GM19397 (cell line): ENCODE measurements around the gene GALNS.

Experiments used
- ATAC-seq: cut with Tn5 transposase; IDR thresholded peaks from one replicate; pipeline ENCODE4 v1.9.1; 2021; ENCODE audit warnings: mild to moderate bottlenecking, moderate library complexity; ENCODE audit not compliant: unreplicated experiment

Gene GALNS

DNA sequence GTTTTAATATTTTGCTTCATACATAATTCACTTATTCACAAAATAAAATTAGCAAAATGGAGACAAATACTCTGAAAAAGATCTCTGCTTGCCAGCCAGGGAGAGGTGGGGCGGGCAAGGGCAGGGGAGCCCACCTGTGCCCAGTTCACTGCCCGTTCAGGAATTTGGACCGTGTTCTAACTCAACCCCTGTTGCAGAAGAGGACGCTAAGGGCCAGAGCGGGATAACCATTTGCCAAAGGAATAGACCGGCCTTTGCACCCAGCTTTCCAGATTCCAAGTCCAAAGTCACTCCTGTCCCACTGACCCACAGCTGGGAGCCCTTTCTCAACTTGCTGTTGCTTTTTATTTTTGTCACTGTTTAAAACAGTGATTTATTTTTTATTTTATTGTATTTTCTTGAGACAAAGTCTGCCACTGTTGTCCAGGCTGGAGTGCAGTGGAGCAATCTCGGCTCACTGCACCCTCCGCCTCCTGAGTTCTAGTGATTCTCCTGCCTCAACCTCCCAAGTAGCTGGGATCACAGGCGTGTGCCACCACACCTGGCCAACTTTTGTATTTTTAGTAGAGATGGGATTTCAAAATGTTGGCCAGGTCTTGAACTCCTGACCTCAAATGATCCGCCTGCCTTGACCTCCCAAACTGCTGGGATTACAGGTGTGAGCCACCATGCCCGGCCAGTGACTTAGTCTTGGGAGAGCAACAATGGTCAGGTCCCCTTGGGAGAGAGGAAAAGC is 69.0 kb downstream of the GALNS start:
- ATAC-seq: no peak

DNA sequence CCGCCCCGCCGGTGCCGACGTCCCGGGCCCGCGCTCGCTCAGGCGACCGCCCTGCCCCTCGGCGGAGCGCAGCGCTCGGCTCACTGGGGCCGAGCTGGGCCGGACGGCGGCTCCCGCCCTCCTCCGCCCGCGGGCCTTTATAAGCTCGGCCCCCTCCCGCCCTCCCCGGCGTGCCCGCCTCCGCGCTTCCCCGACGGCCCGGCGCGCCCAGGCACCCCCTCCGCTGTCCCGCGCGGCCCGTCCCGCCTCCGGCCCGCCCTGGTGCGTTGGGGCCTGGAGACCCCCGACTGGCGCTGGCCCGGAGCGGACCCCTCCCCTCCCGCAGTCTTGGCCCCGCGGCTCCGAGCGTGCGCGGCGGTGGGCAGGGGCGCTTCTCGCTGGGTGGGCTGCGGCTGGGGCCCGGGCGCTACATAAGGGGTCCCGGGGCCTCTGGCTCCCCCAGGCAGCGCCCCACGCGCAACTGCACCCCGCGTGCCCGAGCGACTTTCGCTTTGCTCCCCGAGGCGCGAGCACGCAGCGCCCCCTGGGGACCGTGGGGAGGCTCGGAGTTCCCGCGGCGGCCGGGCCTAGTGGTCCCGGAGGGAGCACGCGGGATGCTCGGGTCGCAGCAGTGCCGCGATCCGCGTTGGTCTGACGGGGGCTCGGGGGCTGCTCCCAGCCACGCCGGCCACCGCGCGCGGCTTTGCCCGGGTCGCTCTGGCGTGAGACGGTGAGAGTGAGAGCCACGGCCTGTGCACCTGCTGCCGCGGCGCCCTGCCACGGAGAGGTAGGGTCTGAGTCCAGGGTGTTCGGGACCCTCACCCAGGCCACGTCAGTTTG is 71.4 kb downstream of the GALNS start, which contains the start of gene PIEZO1:
TSS of gene PIEZO1 (minus strand) at position 115 of the 819 bp plus-strand sequence. CDS start 256 bp downstream, outside the sequence.
- no peak for ATAC-seq

DNA sequence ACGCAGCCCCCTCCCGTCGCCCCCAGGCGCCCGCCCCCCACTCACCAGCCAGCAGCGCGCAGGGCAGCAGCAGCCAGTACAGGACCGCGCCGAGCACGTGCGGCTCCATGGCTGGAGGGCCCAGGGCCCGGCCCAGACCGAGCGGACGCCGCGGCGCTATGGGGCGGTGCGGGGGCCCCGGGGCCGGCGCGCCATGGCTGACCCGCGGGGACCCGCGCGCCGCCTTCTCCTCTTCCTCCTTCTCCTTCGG is 72.0 kb downstream of the GALNS start:
- no peak for ATAC-seq

DNA sequence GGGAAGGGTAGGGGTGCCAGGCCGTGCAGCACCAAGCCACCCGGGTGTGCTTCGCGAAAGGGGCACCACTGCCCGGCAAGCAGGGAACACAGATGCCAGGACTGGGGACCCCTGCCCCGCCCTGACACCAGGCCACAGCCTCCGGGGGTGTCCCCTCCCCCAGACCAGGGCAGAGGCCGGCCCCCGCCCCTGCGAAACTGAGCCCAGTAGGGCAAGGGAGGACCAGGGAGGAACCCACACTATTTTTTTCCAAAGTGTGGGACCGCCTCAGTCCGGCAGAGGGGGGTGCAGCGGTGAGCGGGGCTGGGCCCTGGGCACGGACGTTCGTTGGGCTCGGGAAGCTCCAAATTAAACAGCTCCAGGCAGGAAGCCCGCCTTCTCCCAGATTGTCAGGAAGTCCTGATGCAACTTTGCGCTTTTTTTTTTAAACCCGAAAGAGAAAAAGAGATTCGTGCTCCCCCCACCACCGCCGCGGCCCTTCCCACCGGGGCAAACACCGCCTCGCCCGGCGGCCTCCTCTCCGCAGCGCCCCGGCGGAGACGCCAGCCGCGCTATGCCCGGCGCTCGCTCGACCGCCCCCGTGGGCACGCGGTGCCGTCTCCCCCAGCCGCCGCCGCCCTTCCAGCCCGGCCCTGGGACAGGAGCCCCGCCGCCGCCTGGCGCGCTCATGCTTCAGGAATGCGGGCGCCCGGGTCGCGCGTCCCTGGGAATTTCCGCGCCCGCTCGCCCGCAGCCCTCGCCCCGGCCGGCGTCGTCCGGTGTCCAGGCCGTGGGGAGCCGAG is 72.5 kb downstream of the GALNS start:
- no peak for ATAC-seq

DNA sequence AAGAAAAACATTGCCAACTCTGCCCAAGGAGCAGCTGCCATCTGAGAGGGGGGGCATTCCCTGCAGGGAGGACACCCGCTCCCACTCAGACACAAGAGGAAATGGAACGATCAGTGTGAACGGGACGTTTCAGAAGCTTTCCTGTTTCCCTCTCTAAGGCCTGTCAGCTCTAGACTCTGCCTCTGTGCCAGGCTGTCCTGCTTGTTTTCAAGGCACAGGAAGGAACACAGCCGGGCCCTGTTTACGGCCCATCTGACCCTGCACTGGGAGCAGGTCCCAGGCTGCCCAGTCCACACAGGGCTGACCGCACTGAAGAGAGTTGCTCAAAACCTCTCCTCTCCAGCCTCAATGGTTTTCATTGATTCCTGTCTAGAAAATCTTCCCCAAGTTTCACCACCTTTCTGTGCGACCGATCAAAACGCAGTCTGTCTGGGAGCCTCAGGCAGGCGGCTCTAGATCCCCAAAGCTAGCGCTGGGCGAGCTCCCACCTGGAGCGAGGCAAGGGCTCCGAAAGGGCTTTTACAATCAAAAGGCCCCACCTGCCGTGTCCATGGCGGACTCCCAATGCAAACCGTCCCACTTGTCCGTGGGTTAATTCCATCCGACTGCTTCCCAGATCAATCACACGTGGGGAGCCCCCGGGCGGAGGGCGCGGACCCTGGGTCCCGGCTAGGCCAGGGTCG is 73.2 kb downstream of the GALNS start:
- ATAC-seq: no peak

DNA sequence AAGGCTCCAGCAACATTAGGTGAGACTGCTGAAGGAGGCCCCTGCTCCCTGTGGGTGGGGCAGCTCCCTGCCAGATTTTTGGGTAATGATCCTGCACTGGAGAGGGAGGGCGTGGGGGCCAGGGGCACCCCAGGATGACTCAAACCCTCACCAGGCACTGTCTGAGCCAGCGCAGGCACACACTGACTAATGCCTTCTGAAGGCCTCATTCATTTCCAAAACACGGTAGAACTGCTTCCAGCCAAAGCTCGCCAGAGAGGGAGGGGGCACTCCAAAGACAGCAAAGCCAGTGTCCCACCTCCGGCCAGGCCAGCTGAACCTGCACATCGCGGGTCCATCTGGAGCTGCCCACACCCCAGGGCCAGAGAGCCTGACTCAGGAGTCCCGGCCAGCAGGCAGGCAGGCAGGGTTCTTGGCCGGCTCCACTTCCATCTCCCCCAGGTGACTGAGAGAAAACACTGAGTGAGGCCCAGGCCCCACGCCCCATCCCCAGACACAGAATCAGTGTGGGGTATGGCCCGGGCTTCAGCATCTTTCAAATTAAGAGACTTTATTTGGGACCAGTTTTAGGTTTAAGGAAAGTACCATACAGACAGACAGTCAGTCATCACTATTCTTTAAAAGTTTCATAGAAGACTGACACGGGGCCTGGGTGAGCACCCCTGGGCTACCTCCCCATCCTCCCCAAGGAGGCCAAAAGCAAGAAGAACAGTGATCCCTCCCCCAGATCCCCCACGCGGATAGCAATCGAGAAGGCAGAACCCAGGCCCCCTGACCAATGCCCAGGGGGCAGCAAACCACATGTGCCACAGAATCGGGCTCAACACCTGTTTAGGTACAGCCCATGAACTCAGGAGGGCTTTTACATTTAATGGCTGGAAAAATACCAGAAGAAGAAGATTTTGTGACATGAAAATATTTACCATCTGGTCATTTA is 74.0 kb downstream of the GALNS start:
- ATAC-seq: no peak

DNA sequence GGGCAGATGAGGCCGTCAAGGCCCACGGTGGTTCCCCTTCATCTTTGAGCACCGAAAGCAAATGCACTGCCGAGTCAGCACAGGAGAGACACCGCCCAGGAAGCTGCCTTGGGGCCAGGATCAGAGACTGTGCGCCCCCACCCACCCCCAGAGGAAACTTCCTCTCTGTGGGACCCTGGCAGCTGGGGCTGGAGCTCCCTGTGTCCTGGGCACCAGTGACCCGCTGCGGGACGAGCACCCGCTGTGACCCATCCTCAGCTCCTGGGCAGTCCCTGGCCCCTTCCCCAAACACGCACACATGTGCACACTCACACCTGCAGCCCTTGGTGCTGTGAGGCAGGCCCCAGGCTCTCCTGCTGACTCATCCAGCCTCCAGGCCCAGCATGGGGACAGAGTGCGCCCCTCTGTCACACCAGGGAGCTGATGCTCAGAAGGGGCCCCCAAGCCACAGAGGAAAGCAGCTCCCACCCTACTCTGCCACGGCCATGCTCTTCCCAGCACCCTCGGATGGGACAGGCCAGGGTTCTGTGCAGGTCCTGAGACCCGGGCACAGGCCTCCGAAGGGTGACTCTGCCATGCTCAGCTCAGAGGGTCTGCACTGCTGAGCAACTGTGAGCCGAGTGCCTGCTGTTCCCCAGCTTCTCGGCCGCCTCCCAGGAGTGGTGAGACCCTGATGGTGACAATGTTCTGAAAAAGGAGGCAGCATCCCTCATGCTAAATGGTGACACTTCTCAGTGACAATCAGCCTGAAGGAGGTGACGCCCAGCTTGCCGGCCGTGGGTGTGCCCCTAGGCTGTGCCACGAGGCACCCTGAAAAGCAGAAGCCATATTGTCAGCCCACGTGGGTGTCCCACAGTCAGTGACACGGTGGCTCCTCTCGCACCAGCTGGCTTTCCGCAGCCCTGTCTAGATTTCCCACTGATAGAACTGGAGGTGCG is 75.3 kb downstream of the GALNS start:
- peak; percentile 32 for ATAC-seq

DNA sequence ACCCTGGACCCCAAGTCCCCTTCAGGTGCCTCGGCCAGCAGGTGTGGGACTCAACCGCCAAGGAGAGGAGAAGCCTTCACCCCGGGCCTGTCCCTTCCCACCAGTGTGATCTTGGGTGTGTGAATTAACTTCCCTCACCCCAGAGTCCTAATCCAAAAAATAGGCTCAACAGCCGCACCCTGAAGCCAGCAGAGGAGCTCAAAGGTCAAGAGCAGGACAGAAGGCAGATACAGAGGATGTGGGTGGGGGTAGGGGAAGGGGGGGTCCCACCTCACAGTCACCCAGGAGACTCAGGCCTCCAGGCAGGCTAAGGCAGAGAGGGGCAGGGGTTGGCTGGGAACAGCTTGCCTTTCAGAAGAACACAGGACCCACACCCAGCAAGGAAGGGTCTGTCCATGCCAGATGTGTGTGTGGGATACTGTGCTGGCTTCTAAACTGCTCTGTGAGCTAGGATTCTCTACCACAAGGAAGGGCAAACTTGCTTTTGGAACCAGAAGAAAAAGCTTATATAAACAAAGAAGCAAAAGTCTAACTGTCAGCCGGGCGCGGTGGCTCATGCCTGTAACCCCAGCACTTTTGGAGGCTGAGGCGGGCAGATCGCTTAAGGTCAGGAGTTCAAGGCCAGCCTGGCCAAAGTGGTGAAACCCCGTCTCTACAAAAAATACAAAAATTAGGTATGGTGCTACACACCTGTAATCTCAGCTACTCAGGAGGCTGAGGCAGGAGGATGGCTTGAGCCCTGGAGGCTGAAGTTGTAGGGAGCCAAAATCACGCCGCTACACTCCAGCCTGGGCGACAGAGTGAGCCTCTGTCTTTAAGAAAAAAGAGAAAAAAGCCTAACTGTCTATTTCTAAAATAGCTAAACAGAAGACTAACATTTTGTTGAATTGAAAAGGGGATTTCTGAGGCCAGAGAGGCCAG is 76.3 kb downstream of the GALNS start:
- ATAC-seq: no peak

DNA sequence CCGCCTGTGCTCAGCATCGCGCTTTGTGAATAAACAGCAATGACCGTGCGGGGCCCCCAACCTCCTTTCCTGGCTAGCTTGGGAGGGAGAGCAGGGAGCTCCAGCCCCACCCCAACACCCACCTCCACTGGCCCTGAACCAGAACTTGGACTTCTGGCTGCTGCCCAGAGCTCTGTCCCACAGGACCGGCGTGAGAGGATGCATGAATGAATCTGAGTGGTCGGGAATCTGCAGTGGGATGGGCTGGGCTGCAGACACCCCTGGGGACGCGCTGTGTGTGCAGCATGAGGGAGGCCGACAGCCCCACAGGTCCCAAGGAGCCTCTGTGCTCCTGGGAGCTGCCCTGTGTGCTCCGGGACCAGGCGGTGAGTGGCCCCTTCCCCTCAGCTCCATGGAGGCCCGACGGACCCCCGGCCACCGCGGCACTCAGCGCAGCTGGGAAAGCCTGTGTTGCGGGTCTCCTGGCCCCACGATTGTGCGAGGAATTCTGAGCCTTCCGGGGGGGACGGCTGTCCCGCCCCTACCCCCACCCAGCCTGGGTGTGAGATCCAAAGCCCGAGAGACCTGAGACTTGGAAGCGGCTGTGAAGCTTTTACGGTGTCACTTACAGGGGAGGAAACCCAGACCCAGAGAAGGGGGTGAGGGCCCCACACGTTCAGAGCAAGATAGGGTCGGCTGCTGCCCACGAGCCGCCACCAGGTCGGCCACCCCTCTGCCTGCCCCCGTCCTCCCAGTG is 77.2 kb downstream of the GALNS start:
- ATAC-seq: no peak

DNA sequence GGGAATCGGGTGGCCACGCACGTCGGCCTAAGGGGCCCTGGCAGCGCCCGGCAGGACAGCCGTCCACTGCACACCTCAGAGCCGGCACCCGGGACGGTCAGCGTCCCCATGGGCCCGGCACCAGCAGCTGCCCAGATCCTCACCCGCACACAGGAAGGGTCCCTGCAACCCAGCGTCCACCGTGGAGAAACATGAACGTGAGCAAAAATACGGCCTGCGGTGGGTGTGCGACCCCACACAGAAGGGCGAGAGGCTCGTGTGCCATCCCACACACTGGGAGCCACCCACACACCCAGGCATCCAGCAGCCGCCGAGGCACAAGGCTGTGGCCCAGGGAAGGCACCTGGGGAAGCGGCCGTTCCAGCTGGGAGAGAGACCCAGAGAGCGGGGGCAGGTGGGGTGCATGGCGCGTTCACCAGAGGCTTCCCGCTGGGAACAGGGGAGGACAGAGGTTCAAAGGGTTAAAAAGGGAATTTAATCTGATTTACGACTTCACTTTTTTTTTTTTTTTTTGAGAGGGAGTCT is 78.1 kb downstream of the GALNS start:
- ATAC-seq: no peak

DNA sequence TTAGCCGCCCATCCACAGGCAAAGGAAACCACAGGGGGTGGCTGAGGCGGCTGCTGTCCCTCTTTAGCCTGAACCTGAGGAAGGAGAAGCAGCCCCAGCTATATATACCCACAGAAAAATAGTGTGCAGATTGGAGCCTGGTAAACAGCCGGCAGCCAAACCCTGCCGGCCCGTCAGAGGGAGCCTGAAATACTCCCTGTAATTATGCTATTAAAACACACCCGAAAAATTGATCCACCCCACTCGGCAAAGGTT is 78.5 kb downstream of the GALNS start:
- ATAC-seq: no peak

DNA sequence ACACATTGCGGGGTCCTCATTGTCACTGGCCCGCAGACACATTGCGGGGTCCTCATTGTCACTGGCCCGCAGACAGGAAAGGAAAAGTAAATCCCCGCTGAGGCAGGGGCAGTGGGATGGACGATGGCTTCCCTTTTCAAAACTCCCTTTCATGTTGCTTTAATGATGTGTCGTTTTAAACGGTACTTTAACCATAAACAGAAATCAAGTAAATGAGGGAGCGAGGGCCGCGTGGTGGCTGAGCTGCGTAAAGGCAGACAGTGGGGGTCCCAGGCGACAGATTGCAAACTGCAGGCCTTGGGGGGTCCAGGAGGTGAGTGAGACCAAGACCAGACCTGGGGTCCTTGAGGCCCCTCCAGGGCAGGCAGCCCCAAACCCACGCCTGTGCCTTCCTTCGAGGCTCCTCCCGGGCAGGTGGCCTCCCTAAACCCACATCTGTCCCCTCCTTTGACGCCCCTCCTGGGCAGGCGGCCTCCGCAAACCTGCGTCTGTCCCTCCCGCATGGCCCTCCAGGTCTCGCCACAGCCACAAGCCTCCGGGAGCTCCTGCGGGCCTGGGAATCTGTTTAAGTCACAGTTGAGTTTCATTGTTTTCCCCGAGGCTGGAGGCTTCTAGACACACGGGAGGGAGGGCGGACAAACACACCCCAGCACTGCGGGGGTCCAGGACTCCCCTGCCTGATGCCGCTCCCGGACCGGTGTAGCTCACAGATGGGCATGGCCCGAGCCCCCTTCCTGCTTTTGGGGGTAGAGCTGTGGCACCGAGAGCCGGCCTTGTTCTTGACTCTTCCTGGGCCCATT is 79.1 kb downstream of the GALNS start:
- ATAC-seq: no peak

DNA sequence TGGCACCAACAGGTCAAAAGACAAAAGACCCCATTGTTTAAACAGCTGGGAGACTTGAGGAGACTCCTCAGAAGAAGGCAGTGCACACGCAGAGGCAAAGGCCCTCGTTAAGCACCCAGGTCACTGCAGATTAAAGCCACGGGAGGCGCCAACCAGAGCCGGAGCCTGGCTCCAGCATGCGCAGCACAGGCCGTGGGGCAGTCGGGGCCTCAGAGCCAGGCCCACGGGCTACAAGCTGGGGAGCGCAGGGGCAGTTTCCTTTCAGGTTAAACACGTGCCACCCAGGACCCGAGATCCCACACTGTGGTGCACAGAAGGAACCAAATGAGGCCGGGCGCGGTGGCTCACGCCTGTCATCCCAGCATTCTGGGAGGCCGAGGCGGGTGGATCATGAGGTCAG is 80.9 kb downstream of the GALNS start:
- no peak for ATAC-seq

DNA sequence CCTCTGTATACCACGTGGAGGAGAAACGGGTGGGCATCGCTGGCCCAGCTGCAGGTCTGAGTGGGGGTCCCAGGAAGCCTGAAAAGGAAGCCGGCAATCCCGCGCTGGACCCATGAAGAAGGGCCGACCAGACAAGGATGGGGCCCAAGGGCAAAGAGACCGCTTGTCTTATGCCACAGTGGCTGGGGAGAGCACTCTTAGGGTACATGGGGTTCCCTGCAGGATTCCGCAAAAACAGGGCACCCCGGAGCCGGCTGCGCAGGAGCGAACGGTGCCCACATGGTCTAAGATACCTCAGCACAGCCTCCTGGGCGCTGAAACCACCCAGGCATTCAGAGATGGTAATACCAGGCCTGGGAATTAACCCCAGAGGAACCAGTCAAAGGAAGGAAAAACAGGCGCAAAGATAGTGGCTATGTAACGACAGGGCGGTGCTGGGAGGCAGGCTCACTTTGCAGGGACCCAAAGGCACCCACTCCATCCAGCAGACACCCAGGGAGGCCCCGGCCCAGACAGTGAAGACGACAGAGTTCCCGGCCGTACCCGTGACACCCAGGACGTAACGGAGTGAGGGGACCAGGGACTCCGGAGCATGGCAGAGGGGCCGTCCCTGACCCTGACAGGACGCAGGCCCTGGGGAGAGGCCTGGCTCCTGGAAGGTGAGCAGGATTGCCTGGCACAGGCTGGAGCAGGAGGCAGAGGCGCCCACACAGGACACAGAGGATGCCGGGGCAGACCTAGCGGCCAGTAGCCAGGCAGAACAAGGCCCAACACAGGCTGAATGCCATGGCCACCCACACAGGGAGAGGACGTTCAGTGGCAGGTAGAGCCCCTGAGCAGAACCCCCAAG is 82.0 kb downstream of the GALNS start:
- no peak for ATAC-seq

DNA sequence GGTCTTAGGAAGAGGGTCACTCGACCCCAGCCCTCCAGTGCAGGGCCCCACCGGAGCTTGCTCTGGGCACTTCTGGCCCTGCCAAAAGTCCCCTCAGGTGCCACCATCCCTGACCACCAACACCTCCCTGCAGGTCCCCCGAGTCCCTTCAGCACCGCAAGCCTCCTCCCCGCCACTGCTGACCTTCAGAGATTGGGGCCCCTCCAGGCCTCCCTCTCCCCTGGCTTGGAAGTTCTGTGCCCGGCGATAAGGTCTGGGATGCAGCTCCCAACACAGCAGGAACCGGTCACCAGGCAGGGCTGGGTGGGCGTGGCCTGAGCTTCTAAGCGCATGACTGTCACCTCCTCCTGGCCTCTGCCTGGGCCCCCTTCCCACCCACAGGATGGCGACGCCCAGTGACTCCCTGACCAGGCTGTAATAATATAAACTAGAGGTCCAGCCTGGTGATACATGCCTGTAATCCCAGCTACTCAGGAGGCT is 82.9 kb downstream of the GALNS start:
- ATAC-seq: no peak
